Mucosa of stomach (tissue), 1 donor: Measurements from ENCODE around the gene CDK10.
"Not testable (repeated sequence)": the region's sequence is repeated elsewhere in the genome, so short reads cannot be mapped to it uniquely, and the experiment has no call there.

Experiments
- H3K27me3 ChIP-seq: one replicate; pipeline ENCODE4 v1.7.0; 2013; ENCODE audit warnings: mild to moderate bottlenecking, low read length; ENCODE audit not compliant: control insufficient read depth, insufficient read depth
- H3K36me3 ChIP-seq: one replicate; pipeline ENCODE4 v1.7.0; 2013; ENCODE audit warnings: low read length; ENCODE audit not compliant: control insufficient read depth, insufficient read depth
- H3K4me1 ChIP-seq: one replicate; pipeline ENCODE4 v1.7.0; 2013; ENCODE audit warnings: mild to moderate bottlenecking, low read length; ENCODE audit not compliant: control insufficient read depth, insufficient read depth
- H3K4me3 ChIP-seq: one replicate; pipeline ENCODE4 v1.7.0; 2013; ENCODE audit warnings: low read length
- H3K9ac ChIP-seq: one replicate; pipeline ENCODE4 v1.7.0; 2013; ENCODE audit warnings: mild to moderate bottlenecking, low read length, moderate library complexity
- H3K9me3 ChIP-seq: one replicate; pipeline ENCODE4 v1.7.0; 2013; ENCODE audit warnings: mild to moderate bottlenecking, low read length, moderate library complexity; ENCODE audit not compliant: control insufficient read depth
- donor health status: Pancreatic carcinoma.

Gene CDK10

GRCh38 chr16:89669755-89670154 lies 16.7 kb upstream of the CDK10 start:
- Histone ChIP-seq H3K36me3 (no peaks in the 10 kb centered on the region), H3K9me3 (no peaks in the 10 kb centered on the region), H3K4me1 (no peaks in the 10 kb centered on the region), H3K9ac (no peak overlapping the region), H3K27me3 (no peaks in the 10 kb centered on the region), H3K4me3 (no peak overlapping the region)

GRCh38 chr16:89670496-89671431 lies 15.7 kb upstream of the CDK10 start:
- Histone ChIP-seq H3K9ac (no peak overlapping the region), H3K9me3 (no peaks in the 10 kb centered on the region)

GRCh38 chr16:89671565-89671964 lies 14.9 kb upstream of the CDK10 start:
- not testable (repeated sequence) for H3K36me3 ChIP-seq, H3K4me1 ChIP-seq, H3K9me3 ChIP-seq, H3K27me3 ChIP-seq, H3K9ac ChIP-seq, H3K4me3 ChIP-seq

More at GRCh38 chr16:89670496-89671431, 15.7 kb upstream of the CDK10 start:
- Histone ChIP-seq H3K4me3 (no peak overlapping the region), H3K36me3 (no peaks in the 10 kb centered on the region), H3K4me1 (no peaks in the 10 kb centered on the region), H3K27me3 (no peaks in the 10 kb centered on the region)

- Histone ChIP-seq H3K27me3 (no peaks in the 10 kb centered on the region), H3K36me3 (no peaks in the 10 kb centered on the region), H3K9me3 (no peaks in the 10 kb centered on the region), H3K4me1 (no peaks in the 10 kb centered on the region), H3K9ac (no peak overlapping the region), H3K4me3 (no peak overlapping the region)
Measured at GRCh38 chr16:89672177-89672941, 14.1 kb upstream of the CDK10 start.

GRCh38 chr16:89678258-89678657 lies 8.2 kb upstream of the CDK10 start:
- Histone ChIP-seq H3K9me3 (no peaks in the 10 kb centered on the region), H3K4me1 (no peaks in the 10 kb centered on the region), H3K4me3 (no peak overlapping the region), H3K9ac (no peak overlapping the region), H3K27me3 (no peaks in the 10 kb centered on the region), H3K36me3 (no peaks in the 10 kb centered on the region)

- no peak overlapping the region for H3K4me3 ChIP-seq
- H3K36me3 ChIP-seq, result peaks cover 10% of the 10 kb centered on the region
- H3K9ac ChIP-seq, result no peak overlapping the region
- no peaks in the 10 kb centered on the region for H3K9me3 ChIP-seq
- no peaks in the 10 kb centered on the region for H3K27me3 ChIP-seq
- H3K4me1 ChIP-seq, result peaks cover 17% of the 10 kb centered on the region
Measured at GRCh38 chr16:89685916-89686315, 573 bp upstream of the CDK10 start.

GRCh38 chr16:89687092-89687940 lies 827 bp downstream of the CDK10 start:
- no peaks in the 10 kb centered on the region for H3K27me3 ChIP-seq
- peaks cover 17% of the 10 kb centered on the region for H3K4me1 ChIP-seq
- H3K9me3 ChIP-seq, result no peaks in the 10 kb centered on the region
- H3K4me3 ChIP-seq, result peak overlapping the region; percentile 63
- peaks cover 10% of the 10 kb centered on the region for H3K36me3 ChIP-seq
- peak overlapping the region; percentile 85 for H3K9ac ChIP-seq

- H3K4me3 ChIP-seq, result no peak overlapping the region
- peaks cover 14% of the 10 kb centered on the region for H3K36me3 ChIP-seq
- no peaks in the 10 kb centered on the region for H3K27me3 ChIP-seq
- no peak overlapping the region for H3K9ac ChIP-seq
- no peaks in the 10 kb centered on the region for H3K9me3 ChIP-seq
- H3K4me1 ChIP-seq, result peaks cover 17% of the 10 kb centered on the region
Measured at GRCh38 chr16:89688395-89688794, 1.9 kb downstream of the CDK10 start.

GRCh38 chr16:89689142-89689541 lies 2.7 kb downstream of the CDK10 start:
- H3K9ac ChIP-seq, result no peak overlapping the region
- H3K4me3 ChIP-seq, result no peak overlapping the region
- peaks cover 17% of the 10 kb centered on the region for H3K4me1 ChIP-seq
- H3K36me3 ChIP-seq, result peaks cover 17% of the 10 kb centered on the region
- no peaks in the 10 kb centered on the region for H3K9me3 ChIP-seq
- H3K27me3 ChIP-seq, result no peaks in the 10 kb centered on the region

- not testable (repeated sequence) for H3K4me3 ChIP-seq, H3K9ac ChIP-seq, H3K27me3 ChIP-seq, H3K9me3 ChIP-seq
- H3K36me3 ChIP-seq, result peaks cover 17% of the 10 kb centered on the region
- peaks cover 17% of the 10 kb centered on the region for H3K4me1 ChIP-seq
Measured at GRCh38 chr16:89689621-89690020, 3.1 kb downstream of the CDK10 start.

- Histone ChIP-seq H3K9me3 (no peaks in the 10 kb centered on the region), H3K4me1 (peaks cover 17% of the 10 kb centered on the region), H3K36me3 (peaks cover 19% of the 10 kb centered on the region), H3K4me3 (no peak overlapping the region), H3K9ac (no peak overlapping the region), H3K27me3 (no peaks in the 10 kb centered on the region)
Measured at GRCh38 chr16:89690392-89690901, 4.0 kb downstream of the CDK10 start.
